PC-9 (cell line): ENCODE data around the gene NAPB. TPM values are rescaled to one million over a fixed set of nuclear protein-coding genes. Genes with fewer than 3 reads are reported as not detected.
"Not testable (repeated sequence)": the region's sequence is repeated elsewhere in the genome, so short reads cannot be mapped to it uniquely, and the experiment has no call there.

ENCODE experiments used
- Bru-seq: library from RNA; stranded (reverse); fragments of 400-500 nt; gene quantifications from one replicate; lab custom pipeline; 2021; lab: Mats Ljungman, UMichigan
- BruChase-seq, 2 experiments: library from RNA; stranded (reverse); fragments of 400-500 nt; gene quantifications; one replicate each; lab custom pipeline; 2021; lab: Mats Ljungman, UMichigan
- BruUV-seq: library from RNA; stranded (reverse); fragments of 400-500 nt; replicated peaks from 2 replicates; lab custom pipeline; 2021; lab: Mats Ljungman, UMichigan
- CTCF ChIA-PET: fragments of 300-600 bp; sonication (Branson Sonifier 250); formaldehyde crosslinking; loops from one replicate; lab custom pipeline; 2022; ENCODE audit warnings: antibody characterized with exemption; lab: Charles Lee
- POLR2A ChIA-PET: fragments of 300-600 bp; sonication (Branson Sonifier 250); formaldehyde crosslinking; loops from one replicate; lab custom pipeline; 2022; ENCODE audit warnings: antibody characterized with exemption; ENCODE audit not compliant: unreplicated experiment; lab: Charles Lee
- DNase-seq, 2 experiments: peaks; one replicate each; pipeline versions ENCODE4 v3.0.0 to v3.0.0-alpha.2; 2015 to 2022; ENCODE audit warnings: mixed read lengths in 1 of 2
- H2AFZ ChIP-seq: fragments of 200-600 bp; sonication (generic); 2 replicates; pipeline ENCODE4 v1.8.1; 2017; ENCODE audit warnings: antibody characterized with exemption
- H3F3A ChIP-seq: fragments of 200-600 bp; sonication (generic); 2 replicates; pipeline ENCODE4 v1.8.1; 2017; ENCODE audit warnings: antibody characterized with exemption, mild to moderate bottlenecking, low read depth; ENCODE audit not compliant: insufficient read depth
- H3K27ac ChIP-seq: fragments of 200-600 bp; sonication (generic); 2 replicates; pipeline ENCODE4 v1.6.1; 2016; ENCODE audit warnings: mixed run types
- H3K27me3 ChIP-seq: fragments of 200-600 bp; sonication (generic); 2 replicates; pipeline ENCODE4 v1.6.1; 2016; ENCODE audit warnings: low read depth, mixed run types; ENCODE audit not compliant: insufficient read depth
- H3K36me3 ChIP-seq: fragments of 200-600 bp; sonication (generic); 2 replicates; pipeline ENCODE4 v1.6.1; 2016; ENCODE audit warnings: low read depth, mixed run types
- H3K4me1 ChIP-seq: fragments of 200-600 bp; sonication (generic); replicated peaks from 2 replicates; pipeline ENCODE4 v1.6.1; 2016; ENCODE audit warnings: mixed run types; ENCODE audit not compliant: insufficient read depth
- H3K4me2 ChIP-seq: fragments of 200-600 bp; sonication (generic); 2 replicates; pipeline ENCODE4 v1.6.1; 2017; ENCODE audit warnings: mixed run types
- H3K4me3 ChIP-seq: fragments of 200-600 bp; sonication (generic); 2 replicates; pipeline ENCODE4 v1.6.1; 2016; ENCODE audit warnings: mixed run types
- H3K79me2 ChIP-seq: fragments of 200-600 bp; sonication (generic); 2 replicates; pipeline ENCODE4 v1.6.1; 2017; ENCODE audit warnings: low read depth, mixed run types
- H3K9me2 ChIP-seq: fragments of 200-600 bp; sonication (generic); 2 replicates; pipeline ENCODE4 v1.8.1; 2017; ENCODE audit warnings: mild to moderate bottlenecking; ENCODE audit not compliant: insufficient read depth
- H3K9me3 ChIP-seq: fragments of 200-600 bp; sonication (generic); 2 replicates; pipeline ENCODE4 v1.8.1; 2016; ENCODE audit warnings: low read depth; ENCODE audit not compliant: insufficient read depth
- H4K20me1 ChIP-seq: fragments of 200-600 bp; sonication (generic); 2 replicates; pipeline ENCODE4 v1.8.1; 2017; ENCODE audit not compliant: insufficient read depth
- EZH2 ChIP-seq: fragments of 200-600 bp; sonication (generic); IDR thresholded peaks from 2 replicates; pipeline ENCODE4 v1.8.0; 2017; ENCODE audit warnings: antibody characterized with exemption, low read depth
- intact Hi-C: fragments of 100-400 bp; cut with micrococcal nuclease; formaldehyde crosslinking; loops from one replicate; pipeline ENCODE4 v1.10.0; 2022; ENCODE audit not compliant: unreplicated experiment
- long read RNA-seq: library from polyadenylated mRNA; stranded (forward); transcript quantifications from one replicate; pipeline ENCODE4 v2.0.0, GENCODE V29; 2022
- total RNA-seq: library from RNA; stranded (reverse); gene quantifications from 2 replicates; pipeline ENCODE4 v1.2.3, GENCODE V29; 2021
- TF ChIP-seq, protein P1 (sequence below): fragments of 200-600 bp; sonication (generic); conservative IDR thresholded peaks from 2 replicates; pipeline ENCODE4 v1.6.1; 2017; ENCODE audit warnings: mixed run types, antibody characterized with exemption, mild to moderate bottlenecking, moderate library complexity

The NAPB gene
- total RNA-seq (13.8 and 16.5 TPM in 2 replicates), Bru-seq, nascent RNA (percentile 80 among the genes with signal in this experiment), BruChase-seq, experiment 1, labeled RNA remaining after a 2-hour chase (percentile 93 among the genes with signal in this experiment), BruChase-seq, experiment 2, labeled RNA remaining after a 6-hour chase (percentile 72 among the genes with signal in this experiment)
- long read RNA-seq, partial matches to known transcripts = 2 of 8 reads
- long read RNA-seq, other reads (novel, unspliced or antisense) = 4 of 8 reads

DNA sequence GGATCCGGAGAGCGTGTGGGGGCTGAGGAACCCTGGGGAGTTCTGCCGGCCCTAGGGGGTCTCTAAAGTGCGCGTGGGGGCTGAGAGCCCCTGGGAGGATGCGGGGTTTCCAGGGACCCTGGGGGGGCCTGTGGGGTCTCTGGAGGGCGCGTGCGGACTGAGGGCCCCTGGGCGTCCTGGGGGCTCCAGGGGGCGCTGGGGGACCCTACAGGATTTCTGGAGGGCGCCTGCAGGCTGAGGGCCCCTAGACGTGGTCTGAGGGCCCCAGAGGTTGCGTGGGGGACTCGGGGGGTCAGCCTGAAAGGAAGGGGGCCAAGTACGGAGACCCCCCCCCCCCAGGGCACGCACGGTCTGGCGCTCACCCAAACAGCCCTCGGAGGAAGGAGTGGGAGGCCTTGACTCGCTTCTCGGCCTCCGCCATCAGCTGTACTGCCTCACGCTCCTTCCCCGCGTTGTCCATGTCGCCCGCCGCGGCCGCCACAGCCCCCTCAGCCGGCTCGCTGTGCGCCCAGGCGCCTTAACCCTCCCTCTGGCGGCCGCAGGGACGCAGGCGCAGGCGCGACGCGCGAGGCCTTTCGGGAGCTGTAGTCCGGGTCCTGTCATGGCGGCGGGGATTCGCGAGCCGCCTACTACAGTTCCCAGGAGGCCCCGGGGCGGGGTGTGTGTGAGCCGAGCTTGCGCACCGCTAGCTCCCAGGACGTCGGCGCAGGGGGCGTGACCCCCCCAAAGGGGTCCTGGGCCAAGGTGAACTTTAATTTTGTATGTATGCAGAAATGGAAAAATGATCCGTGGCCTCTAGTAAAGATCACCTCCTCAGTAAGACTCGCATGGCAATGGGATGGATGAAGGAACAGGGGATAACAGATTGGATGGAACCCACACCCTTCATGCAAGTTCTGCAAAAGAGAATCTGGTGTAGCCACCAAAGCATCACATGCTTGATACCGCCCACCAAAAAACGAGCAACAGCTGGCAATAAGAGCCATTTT, at the start of gene NAPB:
Gene NAPB, minus strand, starts transcription at position 546 of the 989 bp plus-strand sequence. Its CDS starts 86 bp downstream, at position 460.
- CTCF ChIA-PET = interaction anchor here (0.6 to 0.8 kb wide), 2 partner anchors 71 to 989 kb away, joined by 3 to 6 read pairs; no protein-coding TSS in a partner anchor
- H3F3A ChIP-seq = peaks cover 8% of the 10 kb centered on the region
- H3K4me3 ChIP-seq = peak within 1 kb of the TSS; percentile 78
- peaks cover 45% of the 10 kb centered on the region for H3K79me2 ChIP-seq
- H2AFZ ChIP-seq = peak within 1 kb of the TSS; percentile 86
- DNase-seq = peak; percentile 79 to 92
- H4K20me1 ChIP-seq = peaks cover 21% of the 10 kb centered on the region
- no peaks in the 10 kb centered on the region for H3K9me2 ChIP-seq
- peaks cover 13% of the 10 kb centered on the region for H3K4me1 ChIP-seq
- H3K4me2 ChIP-seq = peak within 1 kb of the TSS; percentile 82
- TF ChIP-seq, protein P1, sequence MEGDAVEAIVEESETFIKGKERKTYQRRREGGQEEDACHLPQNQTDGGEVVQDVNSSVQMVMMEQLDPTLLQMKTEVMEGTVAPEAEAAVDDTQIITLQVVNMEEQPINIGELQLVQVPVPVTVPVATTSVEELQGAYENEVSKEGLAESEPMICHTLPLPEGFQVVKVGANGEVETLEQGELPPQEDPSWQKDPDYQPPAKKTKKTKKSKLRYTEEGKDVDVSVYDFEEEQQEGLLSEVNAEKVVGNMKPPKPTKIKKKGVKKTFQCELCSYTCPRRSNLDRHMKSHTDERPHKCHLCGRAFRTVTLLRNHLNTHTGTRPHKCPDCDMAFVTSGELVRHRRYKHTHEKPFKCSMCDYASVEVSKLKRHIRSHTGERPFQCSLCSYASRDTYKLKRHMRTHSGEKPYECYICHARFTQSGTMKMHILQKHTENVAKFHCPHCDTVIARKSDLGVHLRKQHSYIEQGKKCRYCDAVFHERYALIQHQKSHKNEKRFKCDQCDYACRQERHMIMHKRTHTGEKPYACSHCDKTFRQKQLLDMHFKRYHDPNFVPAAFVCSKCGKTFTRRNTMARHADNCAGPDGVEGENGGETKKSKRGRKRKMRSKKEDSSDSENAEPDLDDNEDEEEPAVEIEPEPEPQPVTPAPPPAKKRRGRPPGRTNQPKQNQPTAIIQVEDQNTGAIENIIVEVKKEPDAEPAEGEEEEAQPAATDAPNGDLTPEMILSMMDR = peak; percentile 47; the same call in 1 of the 2 replicates
- no peak for TF ChIP-seq EZH2
- 0 out of 2 replicates have a peak, but pooled peaks cover 6% of the 10 kb centered on the region for H3K36me3 ChIP-seq
- H3K27me3 ChIP-seq = no peaks in the 10 kb centered on the region
- no peaks in the 10 kb centered on the region; the same call in 1 of the 2 replicates for H3K9me3 ChIP-seq
- POLR2A ChIA-PET = interaction anchor here (0.7 to 0.8 kb wide), 3 partner anchors 12 to 71 kb away, joined by 3 to 7 read pairs (median 7); no protein-coding TSS in a partner anchor
- intact Hi-C loops = loop anchor here (1.0 kb wide), 1 partner anchor 59 kb away; the partner anchor contains the start of gene GZF1
- H3K27ac ChIP-seq = 0 out of 2 replicates have a peak within 1 kb of the TSS, but pooled peaks have one; percentile 22
- BruUV-seq = TSS peak; percentile 27

DNA sequence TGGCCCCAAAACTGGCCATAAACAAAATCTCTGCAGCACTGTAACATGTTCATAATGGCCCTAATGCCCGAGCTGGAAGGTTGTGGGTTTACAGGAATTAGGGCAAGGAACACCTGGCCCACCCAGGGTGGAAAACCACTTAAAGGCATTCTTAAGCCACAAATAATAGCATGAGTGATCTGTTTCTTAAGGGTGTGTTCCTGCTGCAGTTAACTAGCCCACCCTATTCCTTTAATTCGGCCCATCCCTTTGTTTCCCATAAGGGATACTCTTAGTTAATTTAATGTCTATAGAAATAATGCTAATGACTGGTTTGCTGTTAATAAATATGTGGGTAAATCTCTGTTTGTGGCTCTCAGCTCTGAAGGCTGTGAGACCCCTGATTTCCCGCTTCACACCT, 45.7 kb upstream of the NAPB start:
- H4K20me1 ChIP-seq, H2AFZ ChIP-seq, H3K79me2 ChIP-seq, H3K4me1 ChIP-seq, H3F3A ChIP-seq, H3K9me3 ChIP-seq, DNase-seq, H3K4me2 ChIP-seq, BruUV-seq, H3K36me3 ChIP-seq, H3K4me3 ChIP-seq, H3K27ac ChIP-seq, POLR2A ChIA-PET, CTCF ChIA-PET, H3K9me2 ChIP-seq, intact Hi-C loops: not testable (repeated sequence)
- peaks cover 11% of the 10 kb centered on the region; the same call in 1 of the 2 replicates for H3K27me3 ChIP-seq

DNA sequence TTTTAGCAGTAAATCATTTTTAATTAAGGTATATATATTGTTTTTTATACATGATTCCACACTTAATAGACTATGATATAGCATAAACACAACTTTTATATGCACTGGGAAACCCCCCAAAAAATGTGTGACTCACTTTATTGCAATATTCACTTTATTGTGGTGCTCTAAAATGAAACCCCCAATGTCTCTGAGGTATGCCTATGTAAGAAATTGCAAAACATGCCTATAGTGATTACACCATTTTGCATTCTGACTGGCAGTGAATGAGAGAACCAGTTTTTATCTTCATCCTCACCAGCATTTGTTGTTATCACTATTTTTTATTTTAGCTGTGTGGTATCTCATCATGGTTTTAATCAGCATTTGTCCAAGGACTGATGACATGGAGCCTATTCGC, 39.9 kb upstream of the NAPB start:
- Histone ChIP-seq H4K20me1 (no peaks in the 10 kb centered on the region), H3K9me2 (no peaks in the 10 kb centered on the region), H3K27ac (no peak overlapping the region), H3K79me2 (no peaks in the 10 kb centered on the region), H3F3A (no peaks in the 10 kb centered on the region), H3K4me2 (no peak overlapping the region), H3K9me3 (no peaks in the 10 kb centered on the region), H3K4me1 (no peaks in the 10 kb centered on the region), H2AFZ (no peak overlapping the region), H3K36me3 (no peaks in the 10 kb centered on the region), H3K27me3 (peaks cover 18% of the 10 kb centered on the region; the same call in 1 of the 2 replicates), H3K4me3 (no peak overlapping the region)
- no peak for TF ChIP-seq EZH2
- TF ChIP-seq, protein P1 = no peak
- intact Hi-C loops = no loop called here
- DNase-seq = no peak
- no TSS peak for BruUV-seq
- CTCF ChIA-PET = no interaction called here
- POLR2A ChIA-PET = no interaction called here
